GM12878 (cell line): ENCODE data around the gene ZNF443. TPM values are rescaled to one million over a fixed set of nuclear protein-coding genes. Genes with fewer than 3 reads are reported as not detected.

ENCODE experiments used
- ATAC-seq: fragments of 200-7000 bp; cut with Tn5 transposase; 3 replicates; pipeline ENCODE4 v1.9.1; 2020; ENCODE audit warnings: mild to moderate bottlenecking, moderate library complexity
- BruUV-seq: library from RNA; stranded (reverse); fragments of 400-500 nt; replicated peaks from 2 replicates; lab custom pipeline; 2021; lab: Mats Ljungman, UMichigan
- CTCF ChIA-PET: fragments of 300-600 bp; sonication (Branson Sonifier 250); formaldehyde crosslinking; extraction: SDS; loops from one replicate; lab custom pipeline; 2021; ENCODE audit warnings: inconsistent platforms; lab: Yijun Ruan, JAX
- POLR2A ChIA-PET: fragments of 350-600 bp; formaldehyde crosslinking; extraction: SDS; loops from one replicate; lab custom pipeline; 2021; ENCODE audit warnings: inconsistent platforms; lab: Charles Lee
- RAD21 ChIA-PET: fragments of 300-600 bp; sonication (Branson Sonifier 250); formaldehyde crosslinking; loops from one replicate; lab custom pipeline; 2023; ENCODE audit warnings: antibody characterized with exemption; ENCODE audit not compliant: unreplicated experiment; lab: Charles Lee
- SMC1A ChIA-PET: fragments of 300-600 bp; sonication (Branson Sonifier 250); formaldehyde crosslinking; loops from one replicate; lab custom pipeline; 2023; ENCODE audit not compliant: unreplicated experiment, uncharacterized antibody; lab: Charles Lee
- DNase-seq: peaks from one replicate; pipeline ENCODE4 v3.0.0-alpha.2; 2011; ENCODE audit warnings: low read depth, low spot score
- FAIRE-seq: peaks from 3 replicates; lab custom pipeline; 2011; peaks lifted over from hg19 to GRCh38; lab: Jason Lieb, UNC
- H2AFZ ChIP-seq: 2 replicates; pipeline ENCODE4 v1.6.0; 2011; ENCODE audit warnings: low read depth, low read length, control low read depth; ENCODE audit not compliant: control insufficient read depth
- H3K27ac ChIP-seq: 2 replicates; pipeline ENCODE4 v1.5.1; 2011; ENCODE audit warnings: control low read depth; ENCODE audit not compliant: control insufficient read depth, insufficient read depth
- H3K27me3 ChIP-seq, 2 experiments: replicated peaks in 1 of 2; 2 replicates each; pipeline versions ENCODE4 v1.6.0 to v1.6.1; 2011; ENCODE audit warnings: low read length in 1 of 2; ENCODE audit not compliant: control insufficient read depth in 2 of 2, insufficient read depth in 2 of 2
- H3K36me3 ChIP-seq, 2 experiments: 2 replicates each; pipeline ENCODE4 v1.5.1; 2011; ENCODE audit warnings: low read length in 1 of 2; ENCODE audit not compliant: control insufficient read depth in 2 of 2, insufficient read depth in 2 of 2
- H3K4me1 ChIP-seq: 2 replicates; pipeline ENCODE4 v1.6.1; 2011; ENCODE audit warnings: mild to moderate bottlenecking, low read length, moderate library complexity, mixed read lengths; ENCODE audit not compliant: control insufficient read depth, insufficient read depth
- H3K4me2 ChIP-seq: 2 replicates; pipeline ENCODE4 v1.6.0; 2011; ENCODE audit warnings: control low read depth; ENCODE audit not compliant: control insufficient read depth, insufficient read depth
- H3K4me3 ChIP-seq: fragments of 200-600 bp; sonication (generic); 2 replicates; pipeline ENCODE4 v1.5.1; 2016
- H3K79me2 ChIP-seq: 2 replicates; pipeline ENCODE4 v1.6.0; 2011; ENCODE audit warnings: low read length; ENCODE audit not compliant: control insufficient read depth, insufficient read depth
- H3K9ac ChIP-seq: 2 replicates; pipeline ENCODE4 v1.8.0; 2011; ENCODE audit warnings: low read length, control low read depth, mixed read lengths; ENCODE audit not compliant: control insufficient read depth, insufficient read depth
- H3K9me3 ChIP-seq: replicated peaks from 3 replicates; pipeline ENCODE4 v1.5.1; 2011; ENCODE audit warnings: mild to moderate bottlenecking, low read length; ENCODE audit not compliant: control insufficient read depth, insufficient read depth
- H4K20me1 ChIP-seq: 2 replicates; pipeline ENCODE4 v1.6.0; 2011; ENCODE audit not compliant: control insufficient read depth, insufficient read depth
- ATF7 ChIP-seq: fragments of 450-650 bp; IDR thresholded peaks from 2 replicates; pipeline ENCODE4 v1.6.1; 2016; ENCODE audit warnings: low read depth, mild to moderate bottlenecking
- E2F4 ChIP-seq: IDR thresholded peaks from 2 replicates; pipeline ENCODE4 v1.6.1; 2012; ENCODE audit warnings: low read depth, low read length, improper control_type of control experiment
- FOXK2 ChIP-seq: fragments of 450-650 bp; IDR thresholded peaks from 2 replicates; pipeline ENCODE4 v1.6.1; 2017; ENCODE audit warnings: mild to moderate bottlenecking, moderate library complexity
- FOXM1 ChIP-seq: IDR thresholded peaks from 2 replicates; pipeline ENCODE4 v1.6.1; 2012; ENCODE audit warnings: low read depth, mild to moderate bottlenecking, inconsistent platforms, low read length, moderate library complexity
- GATAD2B ChIP-seq: fragments of 450-650 bp; conservative IDR thresholded peaks from 2 replicates; pipeline ENCODE4 v1.6.1; 2017; ENCODE audit warnings: low read depth, mild to moderate bottlenecking, moderate library complexity
- MYB ChIP-seq: fragments of 150-350 bp; IDR thresholded peaks from 2 replicates; pipeline ENCODE4 v1.6.1; 2014; ENCODE audit warnings: mild to moderate bottlenecking, low read depth, low read length, borderline replicate concordance
- NR2C1 ChIP-seq: fragments of 450-650 bp; IDR thresholded peaks from 2 replicates; pipeline ENCODE4 v1.6.1; 2017; ENCODE audit warnings: antibody characterized with exemption, mild to moderate bottlenecking, moderate library complexity
- RCOR1 ChIP-seq: conservative IDR thresholded peaks from 2 replicates; pipeline ENCODE4 v1.6.1; 2012; ENCODE audit warnings: low read depth, low read length, improper control_type of control experiment
- SIX5 ChIP-seq: IDR thresholded peaks from 2 replicates; pipeline ENCODE4 v1.6.1; 2011; ENCODE audit warnings: mild to moderate bottlenecking, low read depth, low read length, moderate library complexity; ENCODE audit not compliant: severe bottlenecking
- SMAD1 ChIP-seq: fragments of 450-650 bp; IDR thresholded peaks from 2 replicates; pipeline ENCODE4 v1.6.1; 2018; ENCODE audit warnings: mild to moderate bottlenecking, low read depth; ENCODE audit not compliant: partially characterized antibody
- YBX1 ChIP-seq: fragments of 450-650 bp; IDR thresholded peaks from 2 replicates; pipeline ENCODE4 v1.6.1; 2016; ENCODE audit warnings: antibody characterized with exemption
- ZBTB33 ChIP-seq: fragments of 450-650 bp; IDR thresholded peaks from 2 replicates; pipeline ENCODE4 v1.6.1; 2017; ENCODE audit warnings: mild to moderate bottlenecking
- ZBTB40 ChIP-seq: fragments of 450-650 bp; IDR thresholded peaks from 2 replicates; pipeline ENCODE4 v1.6.1; 2016; ENCODE audit warnings: mild to moderate bottlenecking, moderate library complexity, borderline replicate concordance
- ZNF24 ChIP-seq: fragments of 450-650 bp; IDR thresholded peaks from 2 replicates; pipeline ENCODE4 v1.6.1; 2017; ENCODE audit warnings: antibody characterized with exemption, mild to moderate bottlenecking
- ZZZ3 ChIP-seq: IDR thresholded peaks from 2 replicates; pipeline ENCODE4 v1.6.1; 2011; ENCODE audit warnings: low read depth; ENCODE audit not compliant: control insufficient read depth, insufficient read length
- WGBS: methylation state at CpG from one replicate; pipeline ENCODE4 v1.1.6; 2016; ENCODE audit warnings: low lambda C conversion rate; ENCODE audit not compliant: insufficient replicate concordance, insufficient coverage; ENCODE audit errors: missing lambda C conversion rate; 5-methylcytosine and 5-hydroxymethylcytosine counted together
- in situ Hi-C: fragments of 300-500 bp; cut with MboI; formaldehyde crosslinking; loops from 9 replicates; pipeline ENCODE4 v1.14.3; 2018; ENCODE audit warnings: mixed read lengths
- intact Hi-C: fragments of 100-400 bp; cut with micrococcal nuclease; formaldehyde crosslinking; loops from one replicate; pipeline ENCODE4 v1.14.2; 2022; ENCODE audit not compliant: unreplicated experiment
- polyA plus RNA-seq, 11 experiments: library from polyadenylated mRNA; depleted of rRNA in 4 of 11; unstranded in 6 of 11; stranded (reverse) in 5 of 11; fragments of >200 nt; fragmentation: Nextera tagmentation in 4 of 11; fragmentation: Illumina TruSeq in 1 of 11; extraction: Ambion mirVana in 4 of 11; extraction: Trizol in 1 of 11; gene quantifications; 1 replicate in 1 of 11; 2 replicates in 10 of 11; pipeline versions ENCODE4 v1.2.1 to v1.2.3, GENCODE V29; 2011 to 2016; ENCODE audit warnings: inconsistent platforms in 2 of 11, missing spikeins in 2 of 11, low read depth in 1 of 11
- total RNA-seq, 4 experiments: library from RNA; depleted of rRNA in 3 of 4; stranded (reverse); fragments of >200 nt in 3 of 4; fragmentation: Illumina TruSeq in 1 of 4; extraction: Trizol in 1 of 4; gene quantifications; 2 replicates each; pipeline versions ENCODE4 v1.2.1 to v1.2.3, GENCODE V29; 2013 to 2021

Gene ZNF443
- total and polyA plus RNA-seq, 10 of the 15 experiments (the other 5 are each of a cell fraction or from before 2014, with no cell fraction given), result 2.1 to 9.1 (median 3.9) TPM

GRCh38 chr19:12453495-12453894 lies 12.7 kb upstream of the ZNF443 start:
- no peak for TF ChIP-seq MYB
- TF ChIP-seq SMAD1, result no peak
- TF ChIP-seq YBX1, result no peak
- no peak for TF ChIP-seq SIX5
- TF ChIP-seq FOXM1, result no peak
- TF ChIP-seq ZBTB33, result no peak
- no peak for TF ChIP-seq FOXK2
- TF ChIP-seq ZNF24, result no peak
- TF ChIP-seq ATF7, result no peak
- TF ChIP-seq E2F4, result no peak
- no peak for TF ChIP-seq NR2C1
- TF ChIP-seq RCOR1, result no peak
- no peak for TF ChIP-seq ZZZ3
- no peak for TF ChIP-seq GATAD2B
- no peak for TF ChIP-seq ZBTB40
- H3K27ac ChIP-seq, result no peak overlapping the region
- no peaks in the 10 kb centered on the region for H3K4me1 ChIP-seq
- H3K4me2 ChIP-seq, result no peak overlapping the region
- no peak for DNase-seq
- SMC1A ChIA-PET, result no interaction called here
- ATAC-seq, result no peak
- no peak overlapping the region for H3K4me3 ChIP-seq
- no peak for FAIRE-seq
- WGBS, result 71% methylated on average over 6 of the region's 6 CpGs
- no peaks in the 10 kb centered on the region for H3K36me3 ChIP-seq
- H4K20me1 ChIP-seq, result no peaks in the 10 kb centered on the region
- no peaks in the 10 kb centered on the region for H3K27me3 ChIP-seq
- BruUV-seq, result no TSS peak
- H2AFZ ChIP-seq, result no peak overlapping the region
- no peak overlapping the region for H3K9ac ChIP-seq
- CTCF ChIA-PET, result interaction anchor here (0.6 kb wide), 1 partner anchor 204 kb away, joined by 4 read pairs; no protein-coding TSS in a partner anchor
- in situ Hi-C loops (no loop called here), intact Hi-C loops (no loop called here)
- RAD21 ChIA-PET, result no interaction called here
- H3K79me2 ChIP-seq, result no peaks in the 10 kb centered on the region
- peaks cover 12% of the 10 kb centered on the region for H3K9me3 ChIP-seq
- POLR2A ChIA-PET, result no interaction called here
